Inferior parietal cortex (tissue), 1 donor: ENCODE measurements around the gene TM6SF1.
"Not testable (repeated sequence)": the region's sequence is repeated elsewhere in the genome, so short reads cannot be mapped to it uniquely, and the experiment has no call there.

ENCODE experiments used
- DNase-seq: peaks from one replicate; pipeline ENCODE4 v3.0.0-alpha.2; 2016; ENCODE audit errors: extremely low spot score

Gene TM6SF1

GRCh38 chr15:83115831-83116565 is 8.6 kb downstream of the TM6SF1 start:
- DNase-seq = no peak

- DNase-seq = no peak
Observed at GRCh38 chr15:83118291-83118827, 10.9 kb downstream of the TM6SF1 start.

GRCh38 chr15:83118968-83119367 is 11.5 kb downstream of the TM6SF1 start:
- DNase-seq = no peak

GRCh38 chr15:83119968-83120581 is 12.6 kb downstream of the TM6SF1 start:
- DNase-seq = no peak

- no peak for DNase-seq
Observed at GRCh38 chr15:83123529-83123928, 16.1 kb downstream of the TM6SF1 start.

- DNase-seq = no peak
Observed at GRCh38 chr15:83127547-83128150, 20.2 kb downstream of the TM6SF1 start.

GRCh38 chr15:83129791-83130190 is 22.3 kb downstream of the TM6SF1 start:
- no peak for DNase-seq

- DNase-seq = no peak
Observed at GRCh38 chr15:83132861-83133523, 25.5 kb downstream of the TM6SF1 start.

GRCh38 chr15:83142151-83142550 is 34.7 kb downstream of the TM6SF1 start:
- DNase-seq = not testable (repeated sequence)

GRCh38 chr15:83144771-83145170 is 37.3 kb downstream of the TM6SF1 start:
- DNase-seq = no peak

GRCh38 chr15:83153288-83153687 is 45.8 kb downstream of the TM6SF1 start:
- DNase-seq = no peak

GRCh38 chr15:83155942-83156341 is 48.5 kb downstream of the TM6SF1 start:
- DNase-seq = no peak

- DNase-seq = no peak
Observed at GRCh38 chr15:83158393-83158792, 50.9 kb downstream of the TM6SF1 start.

GRCh38 chr15:83160741-83161140 is 53.3 kb downstream of the TM6SF1 start:
- DNase-seq = no peak

- DNase-seq = no peak
Observed at GRCh38 chr15:83163032-83163431, 55.6 kb downstream of the TM6SF1 start.

GRCh38 chr15:83164111-83164770 is 56.8 kb downstream of the TM6SF1 start:
- no peak for DNase-seq

GRCh38 chr15:83164771-83165404 is 57.4 kb downstream of the TM6SF1 start:
- DNase-seq = no peak

- no peak for DNase-seq
Observed at GRCh38 chr15:83166218-83166617, 58.8 kb downstream of the TM6SF1 start.

GRCh38 chr15:83166830-83167229 is 59.4 kb downstream of the TM6SF1 start:
- no peak for DNase-seq

GRCh38 chr15:83169576-83169975 is 62.1 kb downstream of the TM6SF1 start:
- not testable (repeated sequence) for DNase-seq

- DNase-seq = no peak
Observed at GRCh38 chr15:83170474-83171165, 63.2 kb downstream of the TM6SF1 start.
